GM18526 (cell line): Measurements from ENCODE around the gene NPTX2.

Experiments used
- POLR2A ChIP-seq: IDR thresholded peaks from 3 replicates; pipeline ENCODE4 v1.6.1; 2011; ENCODE audit not compliant: insufficient read length; ENCODE audit errors: extremely low read depth

The NPTX2 gene

GRCh38 chr7:98617051-98617959, at the start of gene NPTX2:
Gene NPTX2 (plus strand): TSS chr7:98617285. CDS start chr7:98617462, 177 bp downstream.
- TF ChIP-seq POLR2A = no peak

GRCh38 chr7:98567991-98568390, 49.1 kb upstream of the NPTX2 start:
- TF ChIP-seq POLR2A = no peak

GRCh38 chr7:98568891-98569290, 48.2 kb upstream of the NPTX2 start:
- no peak for TF ChIP-seq POLR2A

- no peak for TF ChIP-seq POLR2A
These were observed 47.3 kb upstream of the NPTX2 start for GRCh38 chr7:98569691-98570337.

- TF ChIP-seq POLR2A = no peak
These were observed 46.1 kb upstream of the NPTX2 start for GRCh38 chr7:98571006-98571405.

GRCh38 chr7:98571986-98572385, 45.1 kb upstream of the NPTX2 start:
- no peak for TF ChIP-seq POLR2A

- TF ChIP-seq POLR2A = no peak
These were observed 43.3 kb upstream of the NPTX2 start for GRCh38 chr7:98573816-98574215.

GRCh38 chr7:98575878-98576277, 41.2 kb upstream of the NPTX2 start:
- no peak for TF ChIP-seq POLR2A

GRCh38 chr7:98584830-98585229, 32.3 kb upstream of the NPTX2 start:
- TF ChIP-seq POLR2A = no peak

GRCh38 chr7:98591926-98592325, 25.2 kb upstream of the NPTX2 start:
- TF ChIP-seq POLR2A = no peak

- TF ChIP-seq POLR2A = no peak
These were observed 22.7 kb upstream of the NPTX2 start for GRCh38 chr7:98594348-98594747.

- TF ChIP-seq POLR2A = no peak
These were observed 22.3 kb upstream of the NPTX2 start for GRCh38 chr7:98594787-98595186.

- no peak for TF ChIP-seq POLR2A
These were observed 18.1 kb upstream of the NPTX2 start for GRCh38 chr7:98598846-98599615.

- no peak for TF ChIP-seq POLR2A
These were observed 17.2 kb upstream of the NPTX2 start for GRCh38 chr7:98599886-98600285.

- TF ChIP-seq POLR2A = no peak
These were observed 14.2 kb upstream of the NPTX2 start for GRCh38 chr7:98602755-98603398.

- no peak for TF ChIP-seq POLR2A
These were observed 13.7 kb upstream of the NPTX2 start for GRCh38 chr7:98603399-98603788.
